GM10847 (cell line): ENCODE measurements around the gene TMEM156.

ENCODE experiments used
- POLR2A ChIP-seq: IDR thresholded peaks from 2 replicates; pipeline ENCODE4 v1.6.1; 2011; ENCODE audit not compliant: insufficient read length; ENCODE audit errors: extremely low read depth

TMEM156 gene

GRCh38 chr4:38951598-38951997 lies 80.6 kb downstream of the TMEM156 start:
- no peak for TF ChIP-seq POLR2A

DNA sequence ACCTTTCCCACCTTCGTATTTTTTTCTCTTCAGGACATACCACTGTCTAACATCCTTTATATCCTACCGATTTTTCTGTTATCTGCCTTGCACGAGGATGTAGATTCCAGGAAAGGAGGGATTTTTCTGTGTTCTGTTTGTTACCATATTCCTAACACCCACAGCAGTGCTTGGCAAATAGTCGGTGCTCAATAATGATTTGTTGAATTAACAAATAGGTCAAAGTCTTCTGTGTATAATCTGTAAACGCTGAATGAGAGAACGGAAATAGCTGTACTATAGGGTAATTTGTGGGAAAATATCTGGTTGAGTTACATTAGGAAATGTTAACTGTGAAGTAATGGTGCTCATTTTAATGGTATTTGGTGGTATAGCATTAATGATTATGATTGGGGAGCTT lies 81.5 kb downstream of the TMEM156 start:
- TF ChIP-seq POLR2A: no peak

DNA sequence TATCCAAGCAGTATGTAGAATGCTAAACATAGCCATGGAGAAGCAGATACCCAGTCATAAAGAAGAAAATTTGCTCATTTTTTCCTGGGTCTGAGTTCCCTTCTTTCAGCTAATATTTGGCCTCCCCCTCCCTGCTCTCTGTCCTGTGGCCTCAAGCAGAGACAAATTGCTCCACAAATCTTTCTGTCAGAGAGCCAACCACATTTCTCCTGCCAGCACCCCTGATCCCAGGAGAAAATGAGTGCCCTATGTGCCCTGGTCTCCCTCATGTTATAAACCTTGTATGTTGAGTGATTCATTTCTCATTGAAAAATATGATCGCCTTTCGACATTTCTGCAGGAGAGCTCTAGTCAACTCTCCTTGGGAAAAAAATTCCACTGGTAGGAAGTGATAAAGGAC lies 82.0 kb downstream of the TMEM156 start:
- no peak for TF ChIP-seq POLR2A

DNA sequence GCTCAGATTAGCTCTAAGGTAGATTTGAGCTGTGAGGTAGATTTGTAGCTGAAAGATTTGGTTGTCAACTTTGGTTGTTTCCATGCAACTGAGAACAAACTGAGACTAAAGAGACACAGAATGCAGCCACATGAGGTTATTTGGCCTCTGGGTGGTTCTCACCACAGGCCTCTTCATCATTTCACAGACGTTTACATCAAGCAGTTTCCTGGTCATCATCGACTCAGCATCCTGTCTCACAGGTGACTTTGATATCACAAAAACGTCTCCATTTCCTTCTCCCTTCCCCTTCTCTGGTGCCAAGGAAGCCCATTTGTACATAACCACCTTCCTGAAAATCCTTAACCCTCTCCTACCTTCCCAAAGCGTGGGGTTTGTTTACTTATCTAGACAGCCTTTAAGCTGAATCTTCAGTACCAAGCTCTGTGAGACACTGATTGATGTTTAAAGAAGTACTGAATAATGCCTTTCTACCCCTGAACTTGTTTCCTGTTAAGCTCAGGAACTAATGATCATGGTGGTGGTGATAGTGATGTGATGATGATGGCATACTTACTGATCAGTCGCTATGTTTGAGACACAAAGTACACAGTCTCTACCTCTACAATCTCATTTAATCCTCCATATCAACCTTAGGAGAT lies 82.7 kb downstream of the TMEM156 start:
- TF ChIP-seq POLR2A: no peak

- TF ChIP-seq POLR2A: no peak
Measured at GRCh38 chr4:38948551-38948950, 83.7 kb downstream of the TMEM156 start.

DNA sequence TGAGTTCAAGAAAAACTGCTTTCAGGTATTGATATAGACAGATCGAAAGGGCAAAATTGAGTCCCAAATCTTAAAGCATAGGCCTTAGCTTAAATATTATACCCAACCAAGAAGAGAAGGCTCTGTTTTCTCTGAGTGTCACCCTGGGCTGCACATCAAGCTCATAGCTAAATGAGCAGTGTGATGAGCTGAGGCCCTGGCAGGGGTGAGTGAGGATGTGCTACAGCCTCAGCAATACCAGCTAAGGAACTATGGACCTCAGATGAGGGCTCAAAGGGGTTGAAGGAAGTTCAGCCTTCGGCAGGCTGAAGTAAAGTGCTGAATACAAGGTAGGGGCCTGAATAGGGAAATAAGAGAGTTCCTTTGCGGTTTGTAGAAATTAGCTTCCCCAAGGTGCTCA lies 85.3 kb downstream of the TMEM156 start:
- TF ChIP-seq POLR2A: no peak

DNA sequence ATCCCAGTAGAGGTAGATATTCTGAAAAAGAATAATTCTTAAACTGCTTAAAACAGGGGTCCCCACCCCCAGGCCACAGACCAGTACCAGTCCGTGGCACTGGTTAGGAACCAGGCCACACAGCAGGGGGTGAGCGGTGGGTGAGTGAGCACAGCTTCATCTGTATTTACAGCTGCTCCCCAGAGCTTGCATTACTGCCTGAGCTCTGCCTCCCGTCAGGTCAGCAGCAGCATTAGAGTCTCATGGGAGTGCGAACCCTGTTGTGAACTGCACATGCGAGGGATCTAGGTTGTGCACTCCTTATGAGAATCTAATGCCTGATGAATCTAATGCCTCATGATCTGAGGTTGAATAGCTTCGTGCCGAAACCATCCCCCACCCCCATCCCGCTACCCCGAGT lies 87.8 kb downstream of the TMEM156 start:
- TF ChIP-seq POLR2A: no peak

DNA sequence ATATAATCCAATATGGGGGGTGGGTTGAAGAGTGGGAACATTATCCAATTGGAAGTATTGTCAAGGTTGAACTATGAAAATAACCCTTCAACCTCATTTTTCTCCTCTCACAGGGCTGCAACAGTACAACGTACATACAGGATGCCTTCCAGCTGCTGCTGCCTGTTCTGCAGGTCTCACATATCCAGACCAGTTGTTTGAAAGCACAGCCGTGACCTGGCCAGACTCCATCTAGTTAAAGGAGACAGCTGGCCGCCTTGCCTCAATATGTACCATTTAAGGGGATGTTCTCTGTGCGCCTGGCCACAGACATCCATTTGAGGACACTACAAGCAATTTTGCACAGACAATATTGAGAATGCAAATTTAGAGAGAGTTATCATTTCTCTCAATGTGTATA lies 88.9 kb downstream of the TMEM156 start:
- no peak for TF ChIP-seq POLR2A

GRCh38 chr4:38940476-38940875 lies 91.7 kb downstream of the TMEM156 start:
- TF ChIP-seq POLR2A: no peak

DNA sequence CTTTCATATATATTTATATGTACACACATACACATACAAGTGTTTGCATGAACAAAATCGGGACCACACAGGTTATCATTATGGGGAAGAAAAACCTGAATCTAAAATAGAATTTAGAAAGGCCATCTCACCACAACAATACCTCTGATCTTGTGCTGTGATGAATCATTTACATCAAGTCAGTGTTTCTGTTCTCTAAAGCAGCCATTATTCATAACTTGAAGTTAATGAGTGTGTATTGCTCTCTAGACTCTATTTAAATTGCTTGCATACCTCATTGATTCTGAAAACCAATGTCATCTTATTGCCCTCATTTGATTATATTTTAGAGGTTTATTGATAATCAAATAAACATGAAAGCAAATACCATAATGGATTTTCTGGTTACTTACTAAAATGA lies 93.0 kb downstream of the TMEM156 start:
- no peak for TF ChIP-seq POLR2A

DNA sequence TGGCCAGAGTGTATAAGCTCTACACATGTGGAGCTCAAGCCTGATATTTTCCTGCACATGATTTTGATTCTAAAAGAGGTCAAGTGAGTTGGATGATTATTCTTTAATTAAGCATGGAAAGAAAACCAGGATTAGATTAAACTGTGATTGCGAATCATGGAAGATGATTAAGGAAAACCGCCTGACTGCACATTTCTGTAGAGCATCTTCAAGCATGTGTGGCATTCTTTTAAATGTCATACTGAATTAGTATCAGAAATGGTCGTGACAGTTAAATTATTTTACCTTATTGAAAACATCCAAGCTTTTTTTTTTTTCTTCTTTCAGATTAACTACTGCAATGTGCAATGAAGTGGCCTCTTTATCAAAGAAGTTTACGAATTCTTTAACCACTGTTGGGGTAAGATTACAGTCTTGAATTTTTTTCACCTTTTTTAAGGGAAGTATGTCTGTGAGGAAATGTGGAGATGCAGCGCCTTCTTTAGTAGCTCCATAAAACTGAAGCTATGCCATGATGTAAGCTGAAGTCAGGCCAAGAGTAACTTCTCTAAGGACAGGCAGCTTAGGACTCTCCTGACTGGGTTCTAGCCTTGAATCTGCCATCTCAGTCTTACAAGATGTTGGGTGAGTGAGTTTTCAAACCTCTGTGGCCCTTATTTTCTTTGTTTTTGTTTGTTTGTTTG lies 96.7 kb downstream of the TMEM156 start:
- no peak for TF ChIP-seq POLR2A

GRCh38 chr4:38931125-38931524 lies 101.1 kb downstream of the TMEM156 start:
- TF ChIP-seq POLR2A: no peak

DNA sequence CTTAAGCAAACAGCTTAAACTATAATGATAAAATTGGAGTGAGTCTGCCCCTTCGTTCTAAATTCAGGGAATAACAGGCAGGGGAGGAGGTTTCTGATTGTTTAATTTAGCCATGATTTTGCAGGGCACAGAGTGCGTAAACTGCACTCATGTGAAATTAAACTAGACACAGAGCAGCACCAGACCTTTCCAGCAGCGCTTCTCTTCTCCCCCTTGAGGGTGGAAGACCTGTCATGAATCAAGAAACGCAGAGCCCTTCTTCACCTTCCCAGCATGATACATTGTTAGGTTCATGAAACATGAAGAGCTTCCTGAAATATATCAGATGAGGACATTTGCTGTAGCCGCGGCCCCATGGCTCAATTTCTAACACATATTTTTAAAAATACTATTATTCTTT lies 101.5 kb downstream of the TMEM156 start:
- TF ChIP-seq POLR2A: no peak

GRCh38 chr4:38930204-38930603 lies 102.0 kb downstream of the TMEM156 start:
- no peak for TF ChIP-seq POLR2A

DNA sequence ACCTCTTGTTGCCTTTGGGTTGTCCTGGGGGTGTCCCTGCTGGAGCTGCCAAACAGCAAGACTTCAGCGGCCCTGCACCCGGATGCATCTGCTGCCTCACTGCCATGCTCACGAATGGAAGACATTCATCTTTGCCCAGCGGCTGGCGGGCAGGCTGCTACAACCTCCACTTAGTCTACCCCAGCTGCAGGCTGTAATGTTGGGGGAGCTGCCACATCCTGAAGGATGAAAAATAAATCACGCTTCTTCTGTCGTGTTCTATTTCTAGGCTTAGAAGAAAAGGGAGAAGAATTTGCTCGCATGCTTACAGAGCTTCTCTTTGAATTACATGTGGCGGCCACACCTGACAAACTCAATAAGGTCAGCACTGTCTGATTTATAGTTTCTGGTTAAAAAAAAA lies 103.2 kb downstream of the TMEM156 start:
- TF ChIP-seq POLR2A: no peak

GRCh38 chr4:38928568-38928967 lies 103.6 kb downstream of the TMEM156 start:
- no peak for TF ChIP-seq POLR2A

- no peak for TF ChIP-seq POLR2A
Measured at GRCh38 chr4:38926896-38927295, 105.3 kb downstream of the TMEM156 start.

GRCh38 chr4:38925492-38926413 lies 106.5 kb downstream of the TMEM156 start:
- TF ChIP-seq POLR2A: no peak
